ENCODE measurements around the gene RAB17. TPM values are rescaled to one million over a fixed set of nuclear protein-coding genes. Genes with fewer than 3 reads are reported as not detected.

Gene RAB17
- total RNA-seq, 1 donor from 2014 or later = 64.8 TPM

DNA sequence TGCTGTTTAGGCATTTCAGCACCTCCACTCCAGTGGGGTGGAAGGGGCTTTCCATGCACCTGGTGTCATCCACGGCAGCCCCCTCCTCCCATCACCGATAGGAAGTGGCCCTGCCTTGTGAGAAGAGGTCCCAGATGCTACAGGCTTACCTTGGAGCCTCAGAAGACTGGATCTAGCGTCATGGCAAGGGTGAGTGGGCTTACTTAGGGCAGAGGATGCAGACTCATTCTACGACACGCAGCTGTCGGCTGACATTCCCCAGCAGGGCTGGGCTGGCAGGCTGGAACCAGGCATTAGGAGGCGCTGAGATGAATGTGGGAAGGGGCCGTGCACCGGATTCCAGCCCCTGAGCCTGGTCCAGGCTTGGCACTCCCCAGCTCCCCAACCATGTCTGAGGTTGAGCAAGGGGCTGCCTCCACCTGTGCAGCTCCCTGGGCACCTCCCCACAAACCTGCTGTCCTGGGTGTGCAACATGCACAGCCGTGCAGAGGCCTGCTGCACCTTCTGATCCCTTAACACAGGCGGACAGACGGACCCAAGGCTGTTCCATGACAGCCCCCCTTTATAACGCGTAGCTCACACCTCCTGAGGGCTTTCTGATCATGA, 25.9 kb downstream of the RAB17 start:
- DNase-seq (ENCODE audit: low spot score) = no peak

DNA sequence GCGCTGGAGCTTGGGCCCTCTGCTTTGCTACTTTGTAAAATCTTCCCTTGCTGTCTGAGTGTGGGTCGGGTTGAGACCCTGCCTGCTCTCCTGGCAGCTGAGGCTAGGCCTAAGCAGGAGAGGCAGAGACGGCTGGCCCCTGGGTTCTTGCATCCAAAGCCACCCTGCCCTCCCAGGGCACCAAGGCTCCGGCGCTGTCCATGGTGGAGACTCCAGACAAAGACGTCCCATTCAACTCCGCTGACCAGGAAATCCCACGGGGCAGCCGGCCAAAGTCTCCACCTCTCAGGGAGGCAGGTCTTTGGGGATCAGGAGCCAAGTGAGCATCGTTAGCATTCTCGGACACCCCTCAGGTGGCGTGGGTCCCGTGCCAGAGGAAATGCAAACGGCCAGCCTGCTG, 26.7 kb downstream of the RAB17 start:
- DNase-seq (ENCODE audit: low spot score) = peak; percentile 47

DNA sequence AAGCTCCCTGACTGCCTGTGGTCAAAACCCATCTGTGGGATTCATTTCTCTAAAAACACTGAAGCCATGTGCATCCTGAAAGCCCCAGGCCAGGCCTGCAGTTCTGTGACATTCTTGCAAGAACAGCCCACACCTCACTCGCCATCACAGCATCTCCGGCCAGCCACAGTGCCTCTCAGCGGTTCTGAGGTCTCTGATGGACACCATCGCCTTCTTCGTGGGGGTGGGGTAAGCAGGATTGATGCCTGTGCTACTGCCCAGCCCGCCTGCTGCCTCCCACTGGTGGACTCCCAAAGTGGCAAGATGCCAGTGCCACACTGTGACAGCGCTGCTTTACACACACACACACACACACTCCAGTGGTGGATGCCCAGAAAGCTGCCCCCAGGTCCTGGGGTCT, 29.3 kb downstream of the RAB17 start:
- DNase-seq (ENCODE audit: low spot score) = no peak

DNA sequence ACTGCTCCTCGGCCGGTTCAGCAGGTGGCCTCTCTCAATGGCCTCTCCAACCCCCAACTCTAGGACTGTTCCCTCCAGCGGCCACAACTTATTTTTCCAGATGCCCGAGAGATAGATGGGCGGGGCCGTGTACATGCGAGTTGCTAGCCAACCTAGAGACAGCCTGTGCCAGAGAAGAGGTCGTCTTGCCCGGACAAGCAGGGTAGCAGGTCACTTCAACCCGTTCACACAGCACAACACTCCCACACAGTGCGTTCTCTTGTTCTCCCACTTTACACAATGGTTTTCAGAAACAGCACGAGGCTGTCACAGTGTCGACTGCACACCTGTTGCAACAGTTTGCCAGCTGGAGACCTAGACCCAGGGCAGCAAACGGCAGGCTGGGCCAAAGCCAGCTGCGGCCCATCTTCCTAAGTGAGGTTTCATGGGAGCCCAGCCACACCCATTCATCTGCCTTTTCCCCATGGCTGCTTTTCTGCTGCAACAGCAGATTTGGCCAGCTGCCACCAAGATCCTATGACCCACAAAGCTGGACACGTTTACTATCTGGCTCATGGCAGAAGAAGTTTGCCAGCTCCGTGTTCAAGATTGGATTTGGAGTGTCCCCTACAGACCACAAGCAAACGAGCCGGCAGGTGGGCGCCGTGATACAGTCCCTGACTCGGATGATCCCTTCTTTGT, 31.4 kb downstream of the RAB17 start:
- peak; percentile 71 for DNase-seq (ENCODE audit: low spot score)

DNA sequence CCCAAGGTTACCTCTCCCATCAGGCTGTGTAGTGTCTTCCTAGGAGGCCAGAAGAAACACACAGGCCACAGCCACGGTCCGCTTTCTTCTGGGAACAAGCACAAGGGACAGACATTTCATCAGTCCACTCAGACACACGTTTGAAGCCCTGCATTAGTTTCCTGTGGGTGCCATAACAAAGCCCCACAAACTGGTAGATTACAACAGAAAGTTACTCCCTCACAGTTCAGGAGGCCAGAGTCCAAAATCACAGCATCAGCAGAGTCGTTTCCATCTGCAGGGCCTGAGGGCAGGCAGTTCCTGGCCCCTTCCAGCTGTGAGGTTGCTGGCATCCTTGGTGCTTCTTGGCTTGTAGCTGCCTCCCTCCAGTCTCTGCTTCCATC, 32.9 kb downstream of the RAB17 start:
- DNase-seq (ENCODE audit: low spot score) = no peak

DNA sequence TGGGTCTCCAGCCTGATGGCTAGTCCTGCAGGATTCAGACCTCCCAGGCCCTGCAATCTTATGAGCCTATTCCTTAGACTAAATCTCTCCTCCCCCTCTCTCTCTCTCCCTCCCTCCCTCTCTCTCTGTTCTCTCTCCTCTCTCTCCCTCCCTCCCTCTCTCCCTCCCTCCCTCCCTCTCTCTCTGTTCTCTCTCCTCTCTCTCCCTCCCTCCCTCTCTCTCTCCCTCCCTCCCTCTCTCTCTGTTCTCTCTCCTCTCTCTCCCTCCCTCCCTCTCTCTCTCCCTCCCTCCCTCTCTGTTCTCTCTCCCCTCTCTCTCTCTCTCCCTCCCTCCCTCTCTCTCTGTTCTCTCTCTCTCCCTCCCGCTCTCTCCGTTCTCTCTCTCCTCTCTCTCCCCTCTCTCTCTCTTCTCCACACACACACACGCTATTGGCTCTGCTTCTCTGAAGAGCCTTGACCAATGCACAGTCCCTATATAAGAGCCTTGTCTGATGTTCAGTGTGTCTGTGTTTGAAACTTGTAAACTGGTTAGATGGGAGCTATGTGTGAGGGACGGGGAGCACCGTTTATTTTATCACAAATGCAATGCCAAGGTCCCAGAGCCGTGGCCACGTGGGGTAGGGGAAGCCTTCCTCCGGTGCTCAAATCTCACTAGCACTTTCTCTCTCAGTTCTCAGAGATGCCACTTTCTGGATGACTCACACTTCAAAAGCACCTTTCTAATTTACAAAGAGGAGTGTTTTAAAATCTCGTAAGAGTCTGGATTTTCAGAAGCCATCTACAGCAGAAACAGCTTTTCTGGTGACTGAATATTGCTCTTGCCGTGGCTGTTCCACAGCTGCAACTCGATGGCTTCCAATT, 33.5 kb downstream of the RAB17 start:
- DNase-seq (ENCODE audit: low spot score) = no peak

DNA sequence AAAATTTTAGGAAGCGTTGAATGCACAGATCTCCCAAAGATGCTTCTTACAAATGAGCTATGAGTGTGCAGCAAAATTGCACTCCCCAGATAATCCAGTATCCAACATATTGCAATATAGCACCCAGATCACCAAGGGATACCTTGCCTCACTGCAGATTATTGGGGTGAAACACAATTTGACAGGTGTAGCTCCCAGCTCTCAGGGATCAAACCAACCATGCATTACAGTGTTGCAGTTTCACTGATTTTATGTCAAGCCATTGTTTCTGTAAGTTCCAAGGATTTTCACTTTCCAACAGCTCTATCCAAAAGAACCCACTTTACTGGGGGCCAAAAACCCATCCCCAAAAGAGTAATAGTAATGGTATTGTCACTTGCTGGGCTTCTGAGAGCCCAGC, 35.0 kb downstream of the RAB17 start:
- no peak for DNase-seq (ENCODE audit: low spot score)

DNA sequence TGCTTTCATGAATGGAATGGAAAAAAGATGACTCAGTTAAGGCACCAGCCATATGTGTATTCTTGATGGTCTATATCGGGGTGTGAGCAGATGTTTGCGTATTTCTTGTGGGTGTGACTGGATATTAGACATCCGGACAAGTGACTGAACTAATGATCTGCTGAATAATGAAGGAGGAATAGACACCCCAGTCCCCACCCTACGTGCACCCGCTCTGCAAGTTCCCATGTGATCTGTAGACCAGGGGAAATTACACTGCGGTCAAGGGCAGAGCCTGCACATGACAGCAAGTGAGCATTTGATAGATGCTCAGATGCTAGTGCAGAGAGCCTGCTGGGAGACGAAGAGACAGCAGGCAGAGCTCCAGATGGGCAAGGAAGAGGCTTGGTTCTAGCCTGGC, 36.6 kb downstream of the RAB17 start:
- no peak for DNase-seq (ENCODE audit: low spot score)

DNA sequence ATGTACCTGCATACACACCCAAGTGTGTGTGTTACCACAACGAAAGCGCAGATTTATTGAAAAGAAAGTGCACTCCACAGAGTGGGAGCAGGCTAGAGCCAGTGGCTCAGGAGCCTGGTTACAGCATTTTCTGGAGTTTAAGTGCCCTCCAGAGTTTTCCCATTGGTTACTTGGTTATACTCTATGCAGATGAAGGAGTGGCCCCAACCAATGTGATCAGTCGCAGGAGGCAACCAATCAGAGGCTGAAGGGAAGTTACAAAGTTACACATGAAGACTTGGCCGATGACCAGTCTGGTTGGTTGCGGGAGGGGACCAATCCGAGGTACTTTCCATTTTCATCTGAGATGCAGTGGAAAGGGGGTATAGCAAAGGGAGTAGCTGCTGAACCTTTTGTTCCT, 37.6 kb downstream of the RAB17 start:
- DNase-seq (ENCODE audit: low spot score) = no peak

DNA sequence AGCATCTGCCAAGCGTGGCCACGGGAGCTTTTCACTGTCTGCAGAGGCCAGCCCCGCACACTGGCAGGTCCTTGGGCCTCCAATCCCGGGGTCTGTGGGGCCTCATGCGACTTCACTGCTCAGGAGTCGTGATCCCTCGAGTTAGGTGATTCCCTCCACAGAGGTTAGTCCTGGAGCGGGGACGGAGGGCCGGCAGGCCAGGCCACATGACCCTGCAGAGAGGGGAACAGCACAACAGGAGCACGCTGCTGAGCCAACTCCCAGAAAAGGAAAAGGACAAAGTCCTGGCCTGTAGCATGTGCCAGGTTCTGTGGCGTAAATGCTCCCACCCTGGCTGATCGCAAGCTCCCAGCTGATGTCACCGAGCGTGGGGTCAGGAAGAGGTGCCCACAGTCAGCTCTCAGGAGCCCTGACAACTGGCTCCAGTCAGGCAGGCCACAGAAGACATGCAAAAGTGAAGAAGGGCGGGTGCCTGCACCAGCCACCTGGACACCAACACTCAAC, 39.4 kb downstream of the RAB17 start:
- peak; percentile 39 for DNase-seq (ENCODE audit: low spot score)

DNA sequence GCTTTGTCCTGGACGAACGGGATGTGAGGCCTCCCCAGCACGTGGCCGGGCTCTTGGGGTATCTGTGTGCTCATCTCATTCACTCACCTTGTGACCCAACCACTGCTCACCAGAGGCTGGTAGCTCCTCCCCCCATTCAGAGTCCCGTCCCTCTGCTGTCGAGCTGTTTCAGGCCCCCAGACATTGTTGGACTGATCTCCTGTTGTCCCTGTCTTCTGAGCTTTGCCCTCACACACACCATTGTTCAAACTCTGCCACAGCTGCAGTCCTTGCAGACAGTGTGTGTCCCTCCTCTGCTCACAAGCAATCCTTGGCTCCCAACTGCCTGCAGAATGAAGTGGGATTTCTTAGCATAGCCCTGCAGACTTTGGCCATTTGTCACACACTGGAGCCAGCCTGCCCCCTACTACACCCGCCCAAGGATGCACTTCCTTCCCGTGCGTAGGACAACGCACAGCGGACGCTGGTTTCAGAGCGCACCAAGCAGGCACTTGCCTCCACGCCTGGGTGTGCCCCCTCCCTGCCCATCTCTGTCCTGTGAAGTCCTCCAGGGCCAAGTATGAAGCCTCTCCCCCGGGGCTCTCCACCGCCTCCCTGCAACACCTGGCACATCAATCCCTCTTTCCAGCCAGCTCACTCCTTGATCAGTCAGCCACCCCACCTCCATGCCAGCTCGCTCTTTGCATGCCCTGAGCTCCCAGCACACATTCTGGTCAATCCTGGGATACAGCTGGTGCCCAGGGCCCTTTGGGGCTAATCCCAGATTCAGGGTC, 40.7 kb downstream of the RAB17 start:
- no peak for DNase-seq (ENCODE audit: low spot score)

DNA sequence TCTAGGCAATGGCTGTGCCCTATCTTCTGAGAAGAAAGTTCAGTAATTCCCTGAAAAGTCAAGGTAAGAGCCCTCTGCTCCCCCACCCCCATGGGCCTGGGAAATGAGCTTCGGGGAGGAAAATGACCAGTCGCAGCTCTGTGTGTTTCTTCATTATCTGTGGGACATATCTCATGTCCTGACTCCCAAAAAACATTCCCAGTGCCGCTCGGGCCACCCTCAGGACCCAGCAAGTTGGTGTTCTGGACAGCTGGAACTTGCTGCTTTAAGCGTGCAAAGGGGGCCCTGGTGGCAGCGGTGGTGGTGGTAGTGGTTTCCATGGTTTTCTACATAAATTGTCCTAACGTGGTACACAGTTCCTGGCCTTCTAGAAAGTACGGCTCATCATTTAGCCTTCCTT, 41.3 kb downstream of the RAB17 start:
- no peak for DNase-seq (ENCODE audit: low spot score)

DNA sequence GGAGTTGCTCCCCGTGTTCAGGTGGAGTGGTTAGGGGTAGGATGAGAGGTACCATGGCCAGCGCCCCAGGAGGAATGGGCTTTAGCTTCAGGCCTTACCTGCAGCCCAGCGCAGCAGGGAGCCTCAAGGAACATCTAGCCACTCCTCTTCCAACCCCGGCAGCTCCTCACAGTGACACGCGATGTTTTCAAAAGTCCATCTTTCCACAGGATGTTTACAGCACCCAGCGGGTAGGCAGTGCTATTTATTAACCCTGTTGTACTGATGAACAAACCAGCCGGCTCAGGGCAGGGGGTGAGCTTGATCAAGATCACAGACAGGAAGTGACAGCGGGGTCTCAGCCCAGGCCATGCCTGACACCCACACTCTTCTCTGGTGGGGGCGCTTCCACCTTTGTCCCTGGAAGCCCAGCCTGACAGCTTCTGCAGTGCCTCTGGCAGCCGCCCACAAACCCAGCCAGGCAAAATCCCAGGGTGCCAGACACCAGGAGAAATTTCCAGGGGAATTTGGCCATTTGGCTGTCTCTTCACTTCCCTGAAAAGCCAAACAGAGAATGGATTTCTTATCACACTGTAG, 42.6 kb downstream of the RAB17 start:
- no peak for DNase-seq (ENCODE audit: low spot score)

DNA sequence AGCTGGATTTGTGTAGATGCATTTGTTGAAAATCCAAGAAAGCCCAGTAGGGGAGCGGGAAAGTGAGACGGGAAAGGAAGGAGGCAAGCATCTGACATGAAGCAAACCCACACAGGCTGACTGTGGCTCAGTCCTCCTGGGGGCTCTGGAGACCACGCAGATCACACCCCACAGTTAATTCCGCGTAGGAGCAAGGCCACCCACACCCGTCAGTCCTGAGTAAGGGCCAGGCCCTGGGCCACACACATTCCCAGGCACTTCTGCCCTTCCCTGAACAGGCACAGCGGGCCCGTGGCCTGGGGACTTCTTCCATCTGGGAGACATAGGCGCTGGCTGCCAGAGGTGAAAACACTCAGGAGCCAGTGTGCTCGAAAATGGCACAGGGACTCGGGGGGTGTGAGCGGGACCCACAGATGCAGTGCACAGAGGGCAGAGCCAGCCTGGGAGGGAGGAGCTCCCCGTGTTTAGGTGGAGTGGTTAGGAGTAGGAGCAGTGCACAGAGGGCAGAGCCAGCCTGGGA, 43.6 kb downstream of the RAB17 start:
- DNase-seq (ENCODE audit: low spot score) = no peak

DNA sequence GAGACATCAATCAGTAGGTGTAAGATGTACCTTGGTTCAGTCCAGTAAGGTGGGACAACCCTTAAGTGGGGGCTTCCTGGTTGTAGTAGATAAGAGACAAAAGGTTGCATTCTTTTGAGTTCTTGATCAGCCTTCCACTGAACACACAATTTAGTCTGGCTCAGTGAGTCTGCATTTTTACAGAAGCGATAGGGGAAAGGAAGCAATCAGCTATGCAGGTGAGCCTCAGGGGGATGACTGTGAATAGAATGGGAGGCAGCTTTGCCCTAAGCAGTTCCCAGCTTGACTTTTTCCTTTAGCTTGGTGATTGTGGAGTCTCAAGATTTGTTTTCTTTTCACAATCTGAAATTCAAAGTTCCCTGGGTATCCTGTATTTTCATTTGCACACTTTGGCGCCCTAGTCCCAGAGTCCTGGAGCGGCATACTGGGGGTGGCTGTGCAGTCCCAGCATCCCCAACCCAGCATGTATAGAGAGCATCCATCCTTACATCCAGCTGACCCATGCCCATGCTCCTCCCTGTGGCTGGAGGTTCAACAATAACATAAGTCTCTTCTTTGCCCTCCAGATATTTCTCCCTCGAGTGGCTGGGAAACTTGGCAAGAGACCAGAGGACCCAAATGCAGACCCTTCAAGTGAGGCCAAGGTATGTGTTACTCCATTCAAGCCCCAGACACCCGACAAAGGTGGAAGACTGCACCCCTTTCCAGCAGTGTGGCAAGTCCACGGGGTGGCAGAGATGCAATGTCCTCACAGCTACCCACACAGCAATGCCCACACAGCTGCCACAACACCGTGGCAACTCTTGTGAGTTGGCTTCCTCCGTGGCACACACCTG, 44.3 kb downstream of the RAB17 start:
- DNase-seq (ENCODE audit: low spot score) = no peak

DNA sequence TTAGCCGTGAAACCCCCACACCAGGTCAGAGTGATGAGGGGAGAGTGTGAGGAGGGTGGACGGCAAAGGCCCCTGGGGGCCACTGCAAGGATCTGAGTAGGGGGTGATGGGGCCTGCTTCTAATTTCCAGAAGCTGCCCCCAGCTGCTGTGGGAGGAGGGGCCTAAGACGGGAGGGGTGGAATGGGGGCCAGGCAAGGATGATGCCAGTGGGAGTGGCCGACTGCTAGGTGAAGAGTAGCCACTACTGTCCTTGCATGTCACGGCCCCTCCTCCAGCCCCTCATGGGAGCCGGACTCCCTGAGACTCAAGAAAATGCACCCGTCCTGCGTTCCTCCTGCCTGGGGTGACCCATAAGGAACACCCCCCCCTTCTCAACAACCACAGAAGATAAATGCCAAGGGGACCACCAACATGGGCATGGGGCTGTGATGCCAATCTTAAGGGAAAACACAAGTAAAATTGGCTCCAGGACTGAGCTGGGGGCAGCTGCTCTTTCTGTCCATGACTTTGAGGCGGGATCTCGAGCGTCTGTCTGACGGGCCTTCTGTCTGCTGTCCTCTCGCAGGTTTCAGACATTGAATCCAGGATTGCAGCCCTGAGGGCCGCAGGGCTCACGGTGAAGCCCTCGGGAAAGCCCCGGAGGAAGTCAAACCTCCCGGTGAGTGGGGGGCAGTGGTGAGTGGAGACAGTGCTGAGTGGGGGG, 48.4 kb downstream of the RAB17 start:
- no peak for DNase-seq (ENCODE audit: low spot score)

DNA sequence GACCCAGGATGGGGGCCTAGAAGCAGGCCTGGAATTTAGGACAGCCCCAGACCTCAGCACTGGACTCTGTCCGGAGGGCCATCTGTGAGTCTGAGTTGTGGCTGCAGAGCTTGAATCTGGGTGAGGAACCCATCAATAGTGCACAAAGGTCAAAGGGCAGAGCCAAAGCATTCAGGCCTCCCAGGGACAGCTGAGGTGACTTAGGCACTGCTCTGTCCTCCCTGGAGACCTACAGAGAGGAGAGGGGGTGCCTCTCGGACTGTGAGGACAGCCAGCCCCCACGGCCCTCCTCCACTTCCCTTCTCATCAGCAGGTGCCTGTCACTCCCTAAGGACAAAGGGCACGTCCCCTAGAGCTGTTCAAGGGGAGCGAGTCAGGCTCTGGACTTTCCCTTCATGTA, 49.3 kb downstream of the RAB17 start:
- DNase-seq (ENCODE audit: low spot score) = no peak

DNA sequence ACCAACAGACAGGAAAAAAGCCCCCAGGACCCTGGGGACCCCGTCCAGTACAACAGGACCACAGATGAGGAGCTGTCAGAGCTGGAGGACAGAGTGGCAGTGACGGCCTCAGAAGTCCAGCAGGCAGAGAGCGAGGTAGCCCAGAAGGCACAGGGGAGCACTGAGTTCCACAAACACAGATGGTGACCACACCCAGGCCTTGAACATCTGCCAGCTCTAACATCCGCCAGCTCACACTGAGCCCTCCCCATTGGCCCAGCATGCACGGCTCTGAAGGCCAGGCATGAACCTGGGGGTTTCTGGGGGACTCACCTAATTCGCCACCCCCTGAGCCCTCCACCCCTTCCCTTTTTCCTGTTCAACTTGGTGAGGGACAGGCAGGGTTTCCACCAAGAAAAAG, 49.7 kb downstream of the RAB17 start:
- DNase-seq (ENCODE audit: low spot score) = peak; percentile 66

DNA sequence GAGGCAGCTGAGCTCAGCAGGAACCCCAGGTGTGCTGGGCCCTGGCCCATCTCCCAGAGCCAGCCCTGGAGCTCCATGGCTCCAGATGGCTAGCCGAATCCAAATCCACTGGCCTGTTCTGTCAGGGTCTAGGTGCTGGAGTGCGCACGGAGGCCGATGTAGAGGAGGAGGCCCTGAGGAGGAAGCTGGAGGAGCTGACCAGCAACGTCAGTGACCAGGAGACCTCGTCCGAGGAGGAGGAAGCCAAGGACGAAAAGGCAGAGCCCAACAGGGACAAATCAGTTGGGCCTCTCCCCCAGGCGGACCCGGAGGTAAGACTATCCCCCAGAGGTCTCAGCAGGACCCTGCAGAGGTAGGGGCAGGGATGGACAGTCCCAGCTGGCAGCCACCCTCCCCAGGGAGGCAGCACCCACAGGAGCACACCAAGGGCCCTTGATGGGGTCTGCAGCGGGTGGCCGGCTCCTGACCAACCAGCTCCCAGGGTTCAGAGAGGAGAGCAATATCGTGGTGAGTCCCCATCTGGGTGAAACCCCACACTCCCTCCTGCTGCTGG, 50.2 kb downstream of the RAB17 start:
- DNase-seq (ENCODE audit: low spot score) = no peak

DNA sequence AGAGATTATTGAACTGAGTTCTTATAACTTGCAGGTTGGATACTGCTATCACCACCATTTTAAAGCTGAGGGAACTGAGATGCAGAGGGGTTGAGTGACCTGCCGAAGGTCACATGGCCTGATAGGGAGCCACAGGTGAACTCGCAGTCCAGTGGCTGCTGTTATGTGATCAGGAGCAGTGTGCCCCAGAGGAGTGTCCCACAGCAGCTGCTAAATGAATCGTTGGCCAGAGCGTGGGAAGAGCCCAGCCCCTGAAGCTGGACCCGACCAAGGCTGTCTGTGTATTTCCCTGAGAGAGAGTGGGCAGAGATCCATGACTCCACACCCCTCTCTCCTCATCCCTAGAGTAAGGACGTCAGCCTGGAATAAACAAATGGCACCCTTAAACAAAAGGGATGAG, 50.9 kb downstream of the RAB17 start:
- no peak for DNase-seq (ENCODE audit: low spot score)

Measured in mucosa of gallbladder (tissue), 1 donor.